Activated T-cell treated with anti-CD3 and anti-CD28 coated beads, Interleukin-2, amount 50 U/mL, for 24 hours (primary cell): ENCODE results near the gene RPL10.

Source experiments
- DNase-seq: peaks from one replicate; pipeline ENCODE4 v3.0.0-alpha.2; 2020
- H3K27ac Mint-ChIP-seq: 2 replicates; pipeline ENCODE4 v1.8.0; 2020; ENCODE audit warnings: mild to moderate bottlenecking, mixed read lengths
- H3K27me3 Mint-ChIP-seq: 2 replicates; pipeline ENCODE4 v1.8.0; 2020; ENCODE audit warnings: mixed read lengths
- H3K36me3 Mint-ChIP-seq: 2 replicates; pipeline ENCODE4 v1.8.0; 2020; ENCODE audit warnings: low read depth, mixed read lengths
- H3K4me1 Mint-ChIP-seq: 2 replicates; pipeline ENCODE4 v1.8.0; 2020; ENCODE audit warnings: low read depth, mixed read lengths
- H3K4me3 Mint-ChIP-seq: 2 replicates; pipeline ENCODE4 v1.8.0; 2020; ENCODE audit warnings: mild to moderate bottlenecking, moderate library complexity, mixed read lengths
- H3K9me3 Mint-ChIP-seq: 2 replicates; pipeline ENCODE4 v1.8.0; 2020; ENCODE audit warnings: mixed read lengths

The RPL10 gene

GRCh38 chrX:154356596-154356995 lies 41.6 kb upstream of the RPL10 start:
- H3K4me3 Mint-ChIP-seq, result no peak overlapping the region
- no peaks in the 10 kb centered on the region for H3K9me3 Mint-ChIP-seq
- no peak for DNase-seq
- peaks cover 89% of the 10 kb centered on the region for H3K36me3 Mint-ChIP-seq
- H3K4me1 Mint-ChIP-seq, result peaks cover 60% of the 10 kb centered on the region
- H3K27ac Mint-ChIP-seq, result peak overlapping the region; percentile 71
- H3K27me3 Mint-ChIP-seq, result no peaks in the 10 kb centered on the region

GRCh38 chrX:154357205-154357604 lies 41.0 kb upstream of the RPL10 start:
- H3K27ac Mint-ChIP-seq, result peak overlapping the region; percentile 68
- no peak overlapping the region for H3K4me3 Mint-ChIP-seq

GRCh38 chrX:154358011-154358410 lies 40.2 kb upstream of the RPL10 start:
- no peak overlapping the region for H3K4me3 Mint-ChIP-seq
- no peak overlapping the region for H3K27ac Mint-ChIP-seq
- H3K36me3 Mint-ChIP-seq, result peaks cover 88% of the 10 kb centered on the region
- DNase-seq, result no peak
- H3K4me1 Mint-ChIP-seq, result peaks cover 51% of the 10 kb centered on the region
- no peaks in the 10 kb centered on the region for H3K9me3 Mint-ChIP-seq
- no peaks in the 10 kb centered on the region for H3K27me3 Mint-ChIP-seq

More at GRCh38 chrX:154357205-154357604, 41.0 kb upstream of the RPL10 start:
- DNase-seq, result no peak
- no peaks in the 10 kb centered on the region for H3K9me3 Mint-ChIP-seq
- H3K27me3 Mint-ChIP-seq, result no peaks in the 10 kb centered on the region
- peaks cover 53% of the 10 kb centered on the region for H3K4me1 Mint-ChIP-seq
- peaks cover 89% of the 10 kb centered on the region for H3K36me3 Mint-ChIP-seq

GRCh38 chrX:154358829-154359228 lies 39.3 kb upstream of the RPL10 start:
- peaks cover 85% of the 10 kb centered on the region for H3K36me3 Mint-ChIP-seq
- peaks cover 44% of the 10 kb centered on the region for H3K4me1 Mint-ChIP-seq
- no peaks in the 10 kb centered on the region for H3K9me3 Mint-ChIP-seq
- no peaks in the 10 kb centered on the region for H3K27me3 Mint-ChIP-seq
- H3K4me3 Mint-ChIP-seq, result no peak overlapping the region
- DNase-seq, result no peak
- peak overlapping the region; percentile 35 for H3K27ac Mint-ChIP-seq

- Mint-ChIP-seq H3K4me1 (peaks cover 39% of the 10 kb centered on the region), H3K36me3 (peaks cover 85% of the 10 kb centered on the region), H3K4me3 (no peak overlapping the region), H3K9me3 (no peaks in the 10 kb centered on the region), H3K27me3 (no peaks in the 10 kb centered on the region), H3K27ac (no peak overlapping the region)
- no peak for DNase-seq
Measured at GRCh38 chrX:154359362-154360154, 38.6 kb upstream of the RPL10 start.

GRCh38 chrX:154360155-154360713 lies 37.9 kb upstream of the RPL10 start:
- no peak for DNase-seq
- H3K36me3 Mint-ChIP-seq, result peaks cover 87% of the 10 kb centered on the region
- H3K4me3 Mint-ChIP-seq, result no peak overlapping the region
- H3K9me3 Mint-ChIP-seq, result no peaks in the 10 kb centered on the region
- no peak overlapping the region for H3K27ac Mint-ChIP-seq
- H3K4me1 Mint-ChIP-seq, result peaks cover 40% of the 10 kb centered on the region
- no peaks in the 10 kb centered on the region for H3K27me3 Mint-ChIP-seq

- Mint-ChIP-seq H3K27me3 (no peaks in the 10 kb centered on the region), H3K36me3 (peaks cover 86% of the 10 kb centered on the region), H3K27ac (no peak overlapping the region), H3K9me3 (no peaks in the 10 kb centered on the region), H3K4me3 (no peak overlapping the region), H3K4me1 (peaks cover 39% of the 10 kb centered on the region)
- DNase-seq, result no peak
Measured at GRCh38 chrX:154362085-154362742, 36.0 kb upstream of the RPL10 start.

GRCh38 chrX:154363706-154364439 lies 34.3 kb upstream of the RPL10 start:
- no peaks in the 10 kb centered on the region for H3K9me3 Mint-ChIP-seq
- peaks cover 37% of the 10 kb centered on the region for H3K4me1 Mint-ChIP-seq
- DNase-seq, result no peak
- peaks cover 82% of the 10 kb centered on the region for H3K36me3 Mint-ChIP-seq
- H3K27ac Mint-ChIP-seq, result no peak overlapping the region
- H3K27me3 Mint-ChIP-seq, result no peaks in the 10 kb centered on the region
- no peak overlapping the region for H3K4me3 Mint-ChIP-seq

- no peaks in the 10 kb centered on the region for H3K27me3 Mint-ChIP-seq
- no peaks in the 10 kb centered on the region for H3K9me3 Mint-ChIP-seq
- no peak for DNase-seq
- peak overlapping the region; percentile 74 for H3K27ac Mint-ChIP-seq
- H3K4me3 Mint-ChIP-seq, result no peak overlapping the region
- peaks cover 79% of the 10 kb centered on the region for H3K36me3 Mint-ChIP-seq
- H3K4me1 Mint-ChIP-seq, result peaks cover 39% of the 10 kb centered on the region
Measured at GRCh38 chrX:154365052-154365600, 33.1 kb upstream of the RPL10 start.

GRCh38 chrX:154365997-154366665 lies 32.0 kb upstream of the RPL10 start:
- H3K4me3 Mint-ChIP-seq, result no peak overlapping the region
- peaks cover 36% of the 10 kb centered on the region for H3K4me1 Mint-ChIP-seq
- no peak for DNase-seq
- no peaks in the 10 kb centered on the region for H3K9me3 Mint-ChIP-seq
- H3K36me3 Mint-ChIP-seq, result peaks cover 76% of the 10 kb centered on the region
- H3K27ac Mint-ChIP-seq, result peak overlapping the region; percentile 37
- no peaks in the 10 kb centered on the region for H3K27me3 Mint-ChIP-seq

- DNase-seq, result no peak
- peaks cover 33% of the 10 kb centered on the region for H3K4me1 Mint-ChIP-seq
- no peak overlapping the region for H3K4me3 Mint-ChIP-seq
- H3K27me3 Mint-ChIP-seq, result no peaks in the 10 kb centered on the region
- peaks cover 71% of the 10 kb centered on the region for H3K36me3 Mint-ChIP-seq
- peak overlapping the region; percentile 37 for H3K27ac Mint-ChIP-seq
- no peaks in the 10 kb centered on the region for H3K9me3 Mint-ChIP-seq
Measured at GRCh38 chrX:154366666-154367055, 31.5 kb upstream of the RPL10 start.

- peak overlapping the region; percentile 88 for H3K27ac Mint-ChIP-seq
- peaks cover 62% of the 10 kb centered on the region for H3K36me3 Mint-ChIP-seq
- no peak for DNase-seq
- H3K27me3 Mint-ChIP-seq, result no peaks in the 10 kb centered on the region
- peak overlapping the region; percentile 91 for H3K4me3 Mint-ChIP-seq
- peaks cover 37% of the 10 kb centered on the region for H3K4me1 Mint-ChIP-seq
- no peaks in the 10 kb centered on the region for H3K9me3 Mint-ChIP-seq
Measured at GRCh38 chrX:154367474-154368308, 30.5 kb upstream of the RPL10 start.
